HuH-7.5 (cell line): Measurements from ENCODE around the gene ST3GAL3.

ENCODE experiments used
- DNase-seq: peaks from one replicate; pipeline ENCODE4 v3.0.0; 2011; ENCODE audit warnings: low spot score

Gene ST3GAL3

DNA sequence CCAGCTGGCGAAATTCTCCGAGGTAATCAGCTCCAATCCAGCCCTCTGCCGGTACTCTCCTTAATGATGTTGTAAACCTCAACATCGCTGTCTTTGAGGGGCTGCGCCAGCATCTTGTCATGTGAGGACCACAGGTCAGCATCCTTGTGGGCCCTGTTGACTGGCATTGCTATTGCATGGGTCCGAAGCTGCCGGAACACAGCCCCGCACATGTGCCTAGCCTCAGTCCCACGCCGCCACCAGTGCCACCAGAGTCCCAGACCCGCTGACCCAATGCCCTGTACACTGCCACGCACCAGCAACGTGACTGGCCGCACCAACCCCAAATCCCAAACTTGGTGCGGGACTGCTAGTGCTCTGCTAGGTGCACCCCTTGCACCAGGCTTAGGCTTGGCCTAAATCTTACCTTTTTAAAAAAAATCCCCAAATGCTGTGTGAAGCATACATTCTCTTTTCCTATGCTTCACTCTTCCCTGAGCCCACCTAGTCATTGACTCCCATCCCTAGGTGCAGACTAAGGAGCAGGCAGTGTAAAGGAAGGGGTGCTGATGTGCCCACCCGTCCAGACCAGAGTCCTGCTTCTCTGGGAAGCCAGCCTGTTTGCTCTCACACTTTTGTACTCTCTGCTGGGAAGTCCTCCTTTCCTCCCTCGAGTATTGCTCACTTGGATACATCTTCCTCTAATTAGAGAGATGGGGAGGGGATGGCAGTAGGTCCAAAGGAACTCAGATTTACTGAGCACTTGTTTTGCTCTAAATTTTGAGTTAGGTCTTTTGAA is 144.4 kb downstream of the ST3GAL3 start:
- DNase-seq, result no peak

DNA sequence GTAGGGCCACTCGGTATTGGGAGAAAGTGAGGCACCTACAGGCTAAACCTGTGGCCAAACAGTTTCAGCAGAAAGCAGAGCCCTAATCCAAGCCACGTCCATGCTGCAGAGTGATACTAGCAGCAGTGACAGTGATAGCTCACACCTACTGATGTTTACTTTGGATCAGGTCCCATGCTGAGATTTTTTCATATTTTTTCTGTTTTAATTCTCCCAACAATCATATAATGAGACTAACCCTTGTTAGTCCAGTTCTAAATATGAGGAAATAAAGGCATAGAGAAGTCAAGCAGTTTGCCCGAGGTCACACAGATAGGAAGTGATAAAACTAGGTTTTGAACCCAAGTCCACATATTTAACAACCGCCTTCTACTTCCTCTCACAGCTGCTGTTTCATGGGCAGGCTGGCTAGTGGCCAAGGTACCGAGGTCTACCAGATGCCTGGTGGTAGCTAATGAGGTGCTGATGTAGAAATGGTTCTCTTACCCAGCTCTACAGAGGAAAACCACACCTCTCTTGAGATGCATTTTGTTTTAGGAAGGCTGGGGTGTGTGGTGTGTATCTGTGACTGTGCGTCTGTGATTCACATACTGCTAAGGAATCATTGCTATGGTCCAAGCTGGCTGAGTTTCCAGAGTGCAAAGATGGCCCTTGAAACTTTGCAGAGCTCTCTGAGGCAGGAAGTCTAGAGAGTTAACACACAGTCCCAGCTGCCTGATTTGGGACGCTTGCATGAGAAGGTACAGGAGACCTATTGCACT is 146.0 kb downstream of the ST3GAL3 start:
- no peak for DNase-seq

GRCh38 chr1:43854473-43854872 is 147.1 kb downstream of the ST3GAL3 start:
- DNase-seq, result no peak

- DNase-seq, result no peak
These were observed 148.9 kb downstream of the ST3GAL3 start for GRCh38 chr1:43856188-43856587.

GRCh38 chr1:43857163-43857562 is 149.8 kb downstream of the ST3GAL3 start:
- DNase-seq, result no peak

GRCh38 chr1:43858324-43858723 is 151.0 kb downstream of the ST3GAL3 start:
- DNase-seq, result no peak

DNA sequence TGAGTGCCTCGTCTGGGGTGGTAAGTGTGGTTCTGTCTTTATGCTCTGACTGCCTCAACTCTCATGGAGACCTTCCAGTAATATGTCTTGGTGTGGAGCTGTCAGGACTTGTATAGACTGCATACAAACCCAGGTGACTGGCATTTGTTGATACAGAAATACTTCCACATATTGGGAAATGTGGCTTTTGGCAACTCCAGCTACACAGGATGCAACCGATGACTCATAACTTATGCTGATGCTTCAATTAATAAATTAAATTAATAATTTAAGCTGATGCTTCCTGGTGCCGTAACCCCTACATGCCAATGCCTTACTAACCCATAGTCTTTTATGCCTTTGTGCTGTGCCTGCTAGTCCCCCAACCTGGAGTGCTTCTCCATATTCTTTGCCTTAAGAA is 154.0 kb downstream of the ST3GAL3 start:
- DNase-seq, result no peak

DNA sequence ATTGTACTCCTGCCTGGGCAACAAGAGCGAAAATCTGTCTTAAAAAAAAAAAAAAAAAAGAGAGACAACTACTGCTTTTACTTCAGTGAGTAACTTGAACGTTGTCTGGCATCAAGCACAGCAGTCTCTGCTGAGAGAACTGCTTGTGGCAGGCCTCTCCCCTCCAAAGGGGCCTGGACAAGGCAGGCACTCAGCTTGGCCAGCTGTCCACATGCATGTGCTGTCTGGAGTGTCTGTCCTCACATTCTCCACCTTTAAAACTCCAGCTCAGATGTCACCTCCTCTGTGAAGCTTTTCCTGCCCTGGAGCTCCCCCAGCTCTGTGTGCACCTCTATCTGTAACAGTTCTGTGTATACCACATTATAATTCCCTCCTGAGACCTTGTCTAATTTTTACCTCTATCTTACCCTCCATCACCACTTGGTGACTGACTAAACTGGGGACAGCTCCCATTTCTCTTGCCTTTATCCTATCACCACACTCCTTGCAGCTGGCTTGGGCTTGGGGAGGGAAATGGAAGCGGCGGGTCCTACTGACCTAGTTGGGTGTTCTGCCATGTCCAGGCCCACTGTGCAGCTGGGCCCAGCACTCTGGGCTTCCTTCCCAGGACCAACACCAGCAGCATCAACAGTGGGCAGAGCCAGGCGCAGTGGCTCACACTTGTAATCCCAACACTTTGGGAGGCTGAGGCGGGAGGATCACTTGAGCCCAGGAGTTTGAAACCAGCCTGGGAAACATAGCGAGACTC is 154.8 kb downstream of the ST3GAL3 start:
- no peak for DNase-seq

GRCh38 chr1:43864111-43865045 is 157.0 kb downstream of the ST3GAL3 start:
- DNase-seq, result no peak

- no peak for DNase-seq
These were observed 158.9 kb downstream of the ST3GAL3 start for GRCh38 chr1:43866201-43866600.

GRCh38 chr1:43867976-43868740 is 160.8 kb downstream of the ST3GAL3 start:
- no peak for DNase-seq

DNA sequence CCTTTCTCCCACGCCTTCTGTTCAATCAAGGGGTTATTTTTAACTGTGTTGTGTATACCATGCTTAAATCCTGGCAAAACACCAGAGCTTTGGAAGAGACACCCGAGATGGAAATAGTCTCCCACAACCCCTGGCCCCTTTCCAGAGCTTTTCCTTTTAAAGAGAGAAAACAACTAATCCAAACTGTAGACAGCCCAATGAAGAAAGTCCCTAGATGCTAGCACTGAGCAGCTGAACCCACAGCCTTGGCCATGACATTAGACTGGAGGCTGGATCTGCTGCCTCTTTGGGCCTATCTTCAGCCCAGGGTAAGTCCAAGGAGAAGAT is 161.4 kb downstream of the ST3GAL3 start:
- no peak for DNase-seq

- DNase-seq, result no peak
These were observed 163.0 kb downstream of the ST3GAL3 start for GRCh38 chr1:43870306-43870705.

DNA sequence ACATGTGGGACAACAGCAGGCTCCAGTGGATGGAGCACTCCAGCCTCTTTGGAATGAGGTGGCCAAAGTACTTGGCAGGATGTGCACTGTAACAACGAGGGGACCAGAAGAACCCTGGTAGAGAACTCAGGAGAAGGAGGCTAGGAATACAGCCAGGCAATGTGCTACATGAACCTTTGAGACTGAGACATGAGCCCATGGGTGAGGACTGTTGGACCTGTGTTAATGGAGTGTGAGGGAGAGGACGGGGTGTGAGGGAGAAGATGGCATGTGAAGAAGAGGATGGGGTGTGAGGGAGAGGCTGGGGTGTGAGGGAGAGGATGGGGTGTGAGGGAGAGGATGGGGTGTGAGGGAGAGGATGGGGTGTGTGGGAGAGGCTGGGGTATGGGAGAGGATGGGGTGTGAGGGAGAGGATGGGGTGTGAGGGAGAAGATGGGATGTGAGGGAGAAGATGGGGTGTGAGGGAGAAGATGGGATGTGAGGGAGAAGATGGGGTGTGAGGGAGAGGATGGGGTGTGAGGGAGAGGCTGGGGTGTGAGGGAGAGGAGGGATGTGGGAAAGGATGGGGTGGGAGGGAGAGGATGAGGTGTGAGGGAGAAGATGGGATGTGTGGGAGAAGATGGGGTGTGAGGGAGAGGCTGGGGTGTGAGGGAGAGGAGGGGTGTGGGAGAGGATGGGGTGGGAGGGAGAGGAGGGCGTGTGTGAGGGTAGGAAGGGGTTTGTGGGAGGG is 164.0 kb downstream of the ST3GAL3 start:
- no peak for DNase-seq

GRCh38 chr1:43872280-43872679 is 164.9 kb downstream of the ST3GAL3 start:
- no peak for DNase-seq

GRCh38 chr1:43873851-43874250 is 166.5 kb downstream of the ST3GAL3 start:
- DNase-seq, result no peak

GRCh38 chr1:43874716-43875115 is 167.4 kb downstream of the ST3GAL3 start:
- DNase-seq, result peak; percentile 25

DNA sequence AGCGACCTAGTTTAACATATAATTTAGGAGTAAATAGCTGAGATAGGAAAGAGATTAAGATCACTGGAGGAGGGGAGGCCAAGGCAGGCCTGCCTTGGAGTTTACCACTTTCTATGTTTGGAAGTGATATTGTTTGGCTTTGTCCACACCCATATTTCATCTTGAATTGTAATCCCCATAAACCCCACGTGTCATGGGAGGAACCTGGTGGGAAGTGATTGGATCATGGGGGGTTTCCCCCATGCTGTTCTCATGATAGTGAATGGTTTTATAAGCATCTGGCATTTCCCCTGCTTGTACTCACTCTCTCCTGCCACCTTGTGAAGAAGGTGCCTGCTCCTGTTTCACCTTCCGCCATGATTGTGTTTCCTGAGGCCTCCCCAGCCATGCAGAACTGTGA is 168.0 kb downstream of the ST3GAL3 start:
- DNase-seq, result no peak

DNA sequence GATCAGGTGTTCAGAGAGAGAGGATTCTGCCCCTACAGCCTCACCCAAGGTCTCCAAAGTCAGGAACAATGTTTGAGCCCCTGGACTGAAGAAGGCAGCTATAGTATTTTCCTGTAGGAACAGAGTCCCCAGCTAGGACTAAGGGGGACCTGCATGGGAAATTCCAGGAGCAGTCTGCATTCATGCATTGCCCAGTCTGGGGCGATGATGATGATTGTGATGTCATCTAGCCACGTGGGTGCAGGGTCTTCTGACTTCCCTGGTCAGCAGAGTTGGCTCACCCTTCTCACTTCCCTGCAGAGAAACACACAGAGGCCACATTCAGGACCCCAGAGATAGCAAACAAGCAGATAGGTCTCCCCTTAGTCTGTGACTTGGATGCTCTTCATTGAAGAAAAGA is 169.8 kb downstream of the ST3GAL3 start:
- DNase-seq, result no peak

- DNase-seq, result no peak
These were observed 171.1 kb downstream of the ST3GAL3 start for GRCh38 chr1:43878440-43878839.
